ENCODE measurements around the gene UBL4B.

Gene UBL4B

GRCh38 chr1:110085671-110086070, 26.6 kb upstream of the UBL4B start:
- Histone ChIP-seq H2AFZ (ENCODE audit: low read depth, low read length) (no peak overlapping the region), H3K9ac (ENCODE audit: low read length) (no peak overlapping the region), H3K36me3 (replicated peaks; ENCODE audit: low read depth, low read length) (no peaks in the 10 kb centered on the region), H3K4me3 (ENCODE audit: low read length) (no peak overlapping the region), H3K4me1 (ENCODE audit: low read length) (peaks cover 68% of the 10 kb centered on the region), H3K4me2 (ENCODE audit: low read length) (no peak overlapping the region), H3K27me3 (ENCODE audit: low read depth, low read length) (peaks cover 11% of the 10 kb centered on the region), H3K79me2 (ENCODE audit: low read length) (no peaks in the 10 kb centered on the region), H3K27ac (ENCODE audit: low read length) (no peak overlapping the region), H3K9me3 (ENCODE audit: insufficient read depth, low read length) (no peaks in the 10 kb centered on the region), H4K20me1 (ENCODE audit: insufficient read depth, low read length) (no peaks in the 10 kb centered on the region)
- no peak for TF ChIP-seq EZH2phosphoT487 (IDR thresholded peaks at IDR 0.05; ENCODE audit: low read depth)
- TF ChIP-seq CTCF (IDR thresholded peaks at IDR 0.05; ENCODE audit: low read depth, low read length), result no peak

- peak overlapping the region; percentile 3; the same call in 1 of the 2 replicates for H3K4me2 ChIP-seq (ENCODE audit: low read length)
- H3K9ac ChIP-seq (ENCODE audit: low read length), result no peak overlapping the region
- peaks cover 11% of the 10 kb centered on the region for H3K27me3 ChIP-seq (ENCODE audit: low read depth, low read length)
- no peak overlapping the region for H3K27ac ChIP-seq (ENCODE audit: low read length)
- H4K20me1 ChIP-seq (ENCODE audit: insufficient read depth, low read length), result no peaks in the 10 kb centered on the region
- TF ChIP-seq CTCF (IDR thresholded peaks at IDR 0.05; ENCODE audit: low read depth, low read length), result no peak
- no peak for TF ChIP-seq EZH2phosphoT487 (IDR thresholded peaks at IDR 0.05; ENCODE audit: low read depth)
- no peak overlapping the region for H2AFZ ChIP-seq (ENCODE audit: low read depth, low read length)
- no peaks in the 10 kb centered on the region for H3K79me2 ChIP-seq (ENCODE audit: low read length)
- no peaks in the 10 kb centered on the region for H3K36me3 ChIP-seq (replicated peaks; ENCODE audit: low read depth, low read length)
- H3K4me3 ChIP-seq (ENCODE audit: low read length), result no peak overlapping the region
- no peaks in the 10 kb centered on the region for H3K9me3 ChIP-seq (ENCODE audit: insufficient read depth, low read length)
- peaks cover 68% of the 10 kb centered on the region for H3K4me1 ChIP-seq (ENCODE audit: low read length)
Measured at GRCh38 chr1:110086961-110087360, 25.3 kb upstream of the UBL4B start.

- no peaks in the 10 kb centered on the region for H4K20me1 ChIP-seq (ENCODE audit: insufficient read depth, low read length)
- no peaks in the 10 kb centered on the region for H3K36me3 ChIP-seq (replicated peaks; ENCODE audit: low read depth, low read length)
- TF ChIP-seq CTCF (IDR thresholded peaks at IDR 0.05; ENCODE audit: low read depth, low read length) (peak; percentile 58), EZH2phosphoT487 (IDR thresholded peaks at IDR 0.05; ENCODE audit: low read depth) (no peak)
- H3K79me2 ChIP-seq (ENCODE audit: low read length), result no peaks in the 10 kb centered on the region
- H3K4me2 ChIP-seq (ENCODE audit: low read length), result peak overlapping the region; percentile 50
- H3K4me1 ChIP-seq (ENCODE audit: low read length), result peaks cover 67% of the 10 kb centered on the region
- peak overlapping the region; percentile 25; the same call in 1 of the 2 replicates for H3K4me3 ChIP-seq (ENCODE audit: low read length)
- peaks cover 11% of the 10 kb centered on the region for H3K27me3 ChIP-seq (ENCODE audit: low read depth, low read length)
- no peak overlapping the region for H3K9ac ChIP-seq (ENCODE audit: low read length)
- peak overlapping the region; percentile 37; the same call in 1 of the 2 replicates for H3K27ac ChIP-seq (ENCODE audit: low read length)
- no peaks in the 10 kb centered on the region for H3K9me3 ChIP-seq (ENCODE audit: insufficient read depth, low read length)
- peak overlapping the region; percentile 78; the same call in 1 of the 2 replicates for H2AFZ ChIP-seq (ENCODE audit: low read depth, low read length)
Measured at GRCh38 chr1:110087812-110088738, 24.2 kb upstream of the UBL4B start.

- no peaks in the 10 kb centered on the region for H3K36me3 ChIP-seq (replicated peaks; ENCODE audit: low read depth, low read length)
- H3K9me3 ChIP-seq (ENCODE audit: insufficient read depth, low read length), result no peaks in the 10 kb centered on the region
- H3K79me2 ChIP-seq (ENCODE audit: low read length), result no peaks in the 10 kb centered on the region
- no peak overlapping the region for H3K9ac ChIP-seq (ENCODE audit: low read length)
- TF ChIP-seq EZH2phosphoT487 (IDR thresholded peaks at IDR 0.05; ENCODE audit: low read depth) (no peak), CTCF (IDR thresholded peaks at IDR 0.05; ENCODE audit: low read depth, low read length) (no peak)
- peak overlapping the region; percentile 50; the same call in 1 of the 2 replicates for H3K4me2 ChIP-seq (ENCODE audit: low read length)
- no peak overlapping the region for H3K27ac ChIP-seq (ENCODE audit: low read length)
- peaks cover 11% of the 10 kb centered on the region for H3K27me3 ChIP-seq (ENCODE audit: low read depth, low read length)
- H3K4me3 ChIP-seq (ENCODE audit: low read length), result no peak overlapping the region
- no peaks in the 10 kb centered on the region for H4K20me1 ChIP-seq (ENCODE audit: insufficient read depth, low read length)
- no peak overlapping the region for H2AFZ ChIP-seq (ENCODE audit: low read depth, low read length)
- H3K4me1 ChIP-seq (ENCODE audit: low read length), result peaks cover 61% of the 10 kb centered on the region
Measured at GRCh38 chr1:110088739-110089316, 23.4 kb upstream of the UBL4B start.
